ENCODE results near the gene FSIP2.

FSIP2 gene, protein sequence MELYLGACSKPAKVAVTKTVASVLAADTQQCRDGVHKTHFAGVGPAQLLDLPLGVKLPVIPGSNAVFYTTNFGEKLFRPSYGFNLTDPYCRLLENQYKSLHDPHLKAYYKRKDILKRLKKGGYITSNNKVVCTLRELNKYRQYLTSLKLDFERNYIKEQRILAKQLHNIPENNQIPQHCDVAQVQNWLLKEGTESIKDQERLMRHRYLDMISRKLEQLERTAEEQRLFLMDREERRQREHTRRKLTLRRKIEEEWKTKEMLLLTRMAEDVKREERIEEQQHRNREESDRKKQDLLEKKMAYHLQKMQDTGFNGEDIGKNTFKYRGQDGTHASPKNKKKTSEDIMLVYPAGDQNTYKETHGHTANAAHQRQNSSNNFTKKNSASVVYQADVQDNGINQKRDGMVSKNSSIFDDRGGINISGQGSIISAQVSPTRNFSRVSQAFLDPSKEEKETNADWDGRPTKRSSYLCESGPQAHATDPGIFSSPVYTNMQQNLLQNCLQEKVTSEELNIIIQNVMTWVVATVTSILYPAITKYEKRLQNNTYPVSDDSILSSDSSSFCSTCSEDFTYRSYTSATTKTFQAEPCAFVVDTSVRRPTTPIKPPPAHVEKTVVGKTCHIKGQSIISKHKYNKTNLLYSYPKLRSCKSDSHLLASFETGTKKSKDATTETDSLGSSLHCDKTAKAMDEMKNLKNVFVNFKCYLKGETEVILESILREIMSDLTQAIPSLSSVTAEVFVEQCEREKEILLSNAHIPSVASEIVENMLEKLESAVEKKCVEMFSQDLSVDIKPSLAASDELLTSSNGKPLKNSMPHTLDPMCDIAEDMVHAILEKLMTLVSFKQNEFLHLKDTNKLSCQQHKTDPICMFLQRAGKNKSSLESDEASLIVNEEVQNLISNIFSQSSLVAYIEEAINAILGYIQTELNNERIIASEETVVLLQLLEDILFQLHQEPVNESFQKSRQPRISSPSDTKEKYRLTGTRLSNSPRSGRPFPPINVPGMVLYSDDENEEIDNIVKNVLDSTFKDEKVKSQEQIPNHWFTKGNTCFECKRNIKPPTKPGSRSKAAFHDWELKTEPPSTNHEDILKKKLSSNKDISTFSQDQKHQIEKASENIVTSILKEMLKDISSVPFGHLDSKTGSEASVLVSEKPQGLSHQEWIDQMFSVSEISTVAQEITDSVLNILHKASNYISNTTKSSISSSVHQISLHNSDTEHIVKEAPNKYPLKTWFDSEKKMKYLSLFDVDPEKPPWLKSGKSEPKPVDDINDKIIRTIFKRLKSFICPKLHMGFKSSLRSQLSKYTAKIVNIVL (N-terminal part only)

DNA sequence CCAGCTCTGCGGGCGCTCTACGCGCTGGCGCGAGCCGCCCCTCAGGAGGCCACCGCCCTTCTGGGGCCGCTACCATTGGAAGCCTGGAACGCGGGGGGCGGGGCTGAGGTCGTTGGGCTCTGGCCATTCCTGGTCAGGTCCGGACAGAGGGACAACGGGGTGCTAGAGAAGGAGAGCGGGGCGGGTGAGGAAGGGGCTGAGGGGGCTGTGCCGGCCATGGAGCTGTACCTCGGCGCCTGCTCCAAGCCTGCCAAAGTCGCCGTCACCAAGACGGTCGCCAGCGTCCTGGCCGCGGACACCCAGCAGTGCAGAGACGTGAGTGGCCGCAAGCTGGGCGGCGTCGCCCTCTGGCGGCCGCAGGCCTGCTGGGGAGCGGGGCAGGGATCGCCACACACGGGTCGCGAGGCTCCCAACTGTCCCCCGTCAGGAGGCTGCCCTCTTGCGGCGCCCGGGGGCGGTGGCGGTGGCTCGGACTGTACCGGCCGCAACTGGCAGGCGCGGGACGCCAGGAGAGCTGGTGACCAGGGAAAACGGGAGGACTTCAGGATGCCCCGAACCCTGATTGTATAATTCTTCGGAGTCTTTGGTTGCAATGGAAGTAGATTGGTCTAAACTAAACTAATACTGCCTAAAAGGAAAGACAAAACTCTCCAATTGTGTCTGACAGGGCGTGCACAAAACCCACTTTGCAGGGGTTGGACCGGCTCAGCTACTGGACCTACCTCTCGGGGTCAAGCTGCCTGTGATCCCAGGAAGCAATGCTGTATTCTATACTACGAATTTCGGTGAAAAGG is at the start of gene FSIP2:
TSS of gene FSIP2 (plus strand) at position 126 of the 794 bp plus-strand sequence. CDS start at position 217, 91 bp downstream.
- H3K4me3 ChIP-seq, result peak within 1 kb of the TSS in 5 of 7 experiments; percentile 15 to 28 (median 22)
- no peak within 1 kb of the TSS for H3K27ac ChIP-seq

DNA sequence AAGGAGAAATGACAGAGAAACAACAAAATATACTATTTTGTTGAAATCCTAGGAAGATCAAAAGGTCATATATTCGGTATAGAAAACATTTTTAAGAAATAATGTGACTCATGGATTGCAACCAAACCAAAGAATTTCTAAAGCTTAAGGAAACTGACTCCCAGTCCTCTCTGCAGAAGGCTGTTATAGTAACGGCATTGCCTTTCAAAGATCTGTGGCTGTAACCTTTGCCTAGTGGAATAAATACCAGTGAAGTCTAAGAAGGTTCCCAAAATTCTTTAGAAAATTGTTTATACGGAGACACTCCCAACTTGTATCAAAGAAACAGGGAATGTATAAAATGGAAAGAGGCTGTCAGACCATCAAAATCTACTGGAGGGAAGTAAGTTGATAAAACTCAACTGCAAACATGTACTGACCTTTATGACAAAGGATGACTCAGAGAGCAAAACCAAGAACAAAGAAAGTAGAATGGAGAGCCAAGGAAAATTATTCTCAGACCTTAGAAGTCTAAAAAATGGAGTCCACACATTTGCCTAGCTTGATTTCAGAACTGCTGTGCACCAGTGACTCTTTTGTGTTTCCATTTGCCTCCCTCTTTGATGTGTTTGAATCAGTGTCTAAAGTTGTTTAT is 48.6 kb upstream of the FSIP2 start:
- H3K4me3 ChIP-seq, result no peak overlapping the region
- H3K27ac ChIP-seq, result no peak overlapping the region

DNA sequence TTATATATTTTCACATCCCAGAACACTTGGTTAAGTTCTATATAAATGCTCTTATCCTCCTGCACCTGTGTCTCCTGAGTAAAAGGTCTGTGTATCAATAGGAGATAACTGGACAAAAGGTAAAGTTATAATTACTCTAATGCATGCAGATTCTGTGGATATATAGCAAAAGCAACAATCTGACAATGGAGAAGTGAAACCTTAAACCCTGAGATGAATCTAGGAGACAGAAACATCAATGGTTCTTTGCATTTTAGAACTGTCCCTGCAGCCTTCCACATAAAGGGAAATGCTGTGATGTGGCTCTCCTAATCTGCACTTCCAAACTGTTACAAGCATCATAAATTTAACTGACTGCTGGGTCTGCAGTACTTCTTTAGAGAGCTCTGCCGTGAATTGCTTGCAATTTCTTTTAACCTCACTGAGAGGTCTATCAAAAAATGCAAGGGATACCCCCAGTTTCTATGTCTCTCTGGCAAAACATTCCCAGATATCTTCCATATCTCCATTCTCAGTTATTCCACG is 42.8 kb upstream of the FSIP2 start:
- no peak overlapping the region for H3K27ac ChIP-seq
- H3K4me3 ChIP-seq, result no peak overlapping the region

DNA sequence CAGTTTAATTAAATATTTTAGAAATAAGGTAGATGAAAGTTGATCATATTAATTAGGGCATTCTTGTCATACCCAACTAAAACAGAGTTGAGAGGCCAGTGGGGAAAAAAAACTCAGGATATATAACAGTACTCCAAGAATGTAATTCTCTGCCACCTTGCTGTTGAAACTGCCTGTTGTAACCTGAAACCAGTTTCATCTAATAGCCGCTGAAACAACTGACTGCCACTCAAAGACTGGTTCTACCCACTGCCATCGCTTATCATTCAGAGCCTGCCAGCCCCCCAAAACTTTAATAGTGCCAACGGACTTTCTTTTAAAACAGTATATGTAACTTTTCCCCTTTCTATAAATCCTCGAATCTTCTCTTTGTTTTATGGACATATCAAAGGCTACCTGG is 37.7 kb upstream of the FSIP2 start:
- H3K4me3 ChIP-seq, result no peak overlapping the region

DNA sequence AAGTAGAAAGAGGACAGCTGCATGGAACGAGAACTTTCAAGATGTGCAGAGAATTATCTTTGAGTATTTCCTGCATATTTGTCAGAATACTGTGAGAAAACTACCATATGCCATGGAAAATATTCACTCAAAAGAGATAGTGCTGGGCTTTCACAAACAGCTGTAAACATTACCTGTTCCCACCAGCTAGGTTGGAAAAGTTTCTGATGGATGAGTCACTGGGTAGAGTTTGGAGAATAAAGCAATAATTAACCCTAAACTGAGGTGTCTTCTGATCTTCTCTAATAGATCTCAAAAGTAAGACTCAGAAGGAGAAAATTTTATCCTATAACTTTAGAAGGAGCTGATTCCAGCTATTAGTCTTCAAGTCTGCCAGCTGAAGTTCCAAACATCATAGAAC is 3.9 kb upstream of the FSIP2 start:
- Histone ChIP-seq H3K27ac (no peak overlapping the region), H3K4me3 (no peak overlapping the region)

More for the DNA sequence above, 37.7 kb upstream of the FSIP2 start:
- no peak overlapping the region for H3K27ac ChIP-seq

DNA sequence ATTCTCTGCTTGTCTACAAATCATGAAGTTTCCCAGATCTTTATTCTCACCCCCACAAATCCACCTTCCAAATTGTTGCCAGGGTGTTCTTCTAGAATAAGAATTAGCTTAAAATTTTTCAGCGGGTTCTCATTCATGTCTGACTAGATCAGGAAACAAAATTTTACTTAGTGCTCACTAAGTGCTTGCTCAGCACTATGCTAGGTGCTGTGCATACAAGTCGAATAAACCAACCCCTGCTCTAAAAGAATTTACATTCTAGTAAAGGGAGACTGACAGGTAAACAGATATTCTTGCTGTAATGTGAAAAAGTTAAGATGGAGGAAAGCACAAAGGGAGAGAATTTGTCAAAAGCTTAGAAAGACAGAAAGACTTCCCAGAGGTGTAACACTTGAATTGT is 2.4 kb upstream of the FSIP2 start:
- Histone ChIP-seq H3K27ac (no peak overlapping the region), H3K4me3 (no peak overlapping the region)

DNA sequence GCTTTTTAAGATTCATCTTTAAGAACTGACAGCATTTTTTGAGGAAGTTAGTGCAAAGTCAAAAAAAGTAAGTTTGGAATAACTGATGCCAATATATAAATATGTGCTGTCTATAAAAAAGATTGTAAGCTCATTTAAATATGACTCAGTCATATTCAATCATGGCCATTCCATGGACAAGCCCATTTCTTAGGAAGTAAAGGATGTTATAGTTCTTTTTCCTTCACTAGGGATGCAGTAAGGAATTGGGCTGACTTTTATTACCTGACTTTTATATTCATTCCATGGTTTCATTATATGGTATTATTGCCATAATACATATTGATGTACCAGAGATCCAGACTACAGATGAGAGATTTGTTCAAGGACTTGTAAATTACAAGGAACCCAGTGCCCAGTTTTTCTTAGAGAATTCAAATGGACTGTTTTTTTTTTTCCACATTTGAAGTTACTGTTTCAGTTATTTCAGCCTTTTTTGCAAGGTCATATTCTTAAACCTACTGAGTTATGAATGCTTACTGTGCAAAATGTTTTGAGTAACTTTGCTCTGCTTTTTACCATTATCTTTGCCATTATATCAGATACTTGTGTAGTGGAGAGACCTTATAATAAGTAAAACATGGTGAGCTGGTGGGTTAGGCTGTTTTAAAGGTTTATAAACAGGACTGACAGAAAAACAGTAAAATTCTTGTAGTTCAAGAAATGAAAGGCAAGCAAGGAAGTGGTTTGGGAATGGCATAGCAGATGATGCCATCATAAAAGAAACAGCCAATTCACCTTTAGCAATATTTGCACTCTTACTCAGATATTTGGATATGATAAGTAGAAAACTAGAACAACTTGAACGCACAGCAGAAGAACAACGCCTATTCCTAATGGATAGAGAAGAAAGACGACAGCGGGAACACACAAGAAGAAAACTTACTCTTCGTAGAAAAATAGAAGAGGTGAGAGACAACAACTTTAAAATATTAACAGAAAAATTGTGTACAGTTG is 7.6 kb downstream of the FSIP2 start:
- no peak overlapping the region for H3K4me3 ChIP-seq
- no peak overlapping the region for H3K27ac ChIP-seq

DNA sequence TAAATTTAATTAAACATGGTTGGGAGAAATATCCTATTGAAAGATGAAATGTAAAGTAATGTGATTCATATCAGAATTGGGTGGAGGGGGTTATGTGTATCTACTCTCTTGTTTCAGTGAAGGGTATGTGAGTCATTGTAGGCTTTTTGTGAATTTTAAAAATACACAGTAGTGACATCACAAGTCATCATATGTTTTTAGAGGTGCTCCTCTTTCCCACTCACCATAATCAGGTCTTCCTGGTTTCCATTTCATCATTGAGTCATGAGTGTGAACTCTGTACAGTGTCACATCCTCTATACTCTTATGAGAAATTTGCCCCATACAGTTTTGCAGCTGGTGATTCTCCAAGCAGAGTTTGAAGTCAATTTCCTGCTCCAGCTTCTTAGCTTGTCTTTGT is 18.8 kb downstream of the FSIP2 start:
- H3K4me3 ChIP-seq, result no peak overlapping the region

DNA sequence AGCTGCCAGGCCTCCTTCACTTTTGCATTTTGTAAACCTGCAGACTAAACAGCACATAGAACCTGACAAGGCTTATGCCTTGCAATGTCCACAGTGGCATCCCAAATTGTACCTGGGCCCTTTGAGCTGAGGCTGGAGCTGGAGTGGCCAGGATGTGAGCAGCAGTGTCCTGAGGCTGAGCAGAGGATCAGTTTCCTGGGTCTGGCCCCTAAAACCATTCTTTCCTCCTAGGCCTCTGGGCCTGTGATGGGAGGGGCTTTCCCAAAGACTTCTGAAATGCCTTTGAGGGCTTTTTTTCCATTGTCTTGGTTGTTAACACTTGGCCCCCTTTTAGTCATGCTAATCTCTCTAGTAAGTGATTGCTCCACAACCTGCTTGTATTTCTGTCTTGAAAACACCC is 32.8 kb downstream of the FSIP2 start:
- Histone ChIP-seq H3K27ac (no peak overlapping the region), H3K4me3 (no peak overlapping the region)

More for the DNA sequence above, 18.8 kb downstream of the FSIP2 start:
- no peak overlapping the region for H3K27ac ChIP-seq

DNA sequence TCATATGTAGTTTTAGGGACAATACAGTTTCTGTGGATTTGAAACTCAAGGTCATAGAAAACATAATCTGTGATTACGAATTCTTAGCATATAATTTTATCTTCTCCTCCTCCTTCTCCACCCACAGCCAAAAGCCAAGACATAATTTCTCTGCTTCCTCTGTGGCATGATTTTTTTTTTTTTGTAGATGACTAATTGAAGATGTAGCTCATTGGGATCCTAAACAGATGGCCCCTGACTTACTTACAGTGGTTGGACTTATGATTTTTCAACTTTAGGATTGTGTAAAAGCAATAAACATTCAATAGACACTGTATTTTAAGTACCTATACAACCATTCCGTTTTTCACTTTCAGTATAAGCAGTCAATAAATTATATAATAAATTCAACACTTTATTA is 42.3 kb downstream of the FSIP2 start:
- H3K4me3 ChIP-seq, result no peak overlapping the region
- no peak overlapping the region for H3K27ac ChIP-seq

DNA sequence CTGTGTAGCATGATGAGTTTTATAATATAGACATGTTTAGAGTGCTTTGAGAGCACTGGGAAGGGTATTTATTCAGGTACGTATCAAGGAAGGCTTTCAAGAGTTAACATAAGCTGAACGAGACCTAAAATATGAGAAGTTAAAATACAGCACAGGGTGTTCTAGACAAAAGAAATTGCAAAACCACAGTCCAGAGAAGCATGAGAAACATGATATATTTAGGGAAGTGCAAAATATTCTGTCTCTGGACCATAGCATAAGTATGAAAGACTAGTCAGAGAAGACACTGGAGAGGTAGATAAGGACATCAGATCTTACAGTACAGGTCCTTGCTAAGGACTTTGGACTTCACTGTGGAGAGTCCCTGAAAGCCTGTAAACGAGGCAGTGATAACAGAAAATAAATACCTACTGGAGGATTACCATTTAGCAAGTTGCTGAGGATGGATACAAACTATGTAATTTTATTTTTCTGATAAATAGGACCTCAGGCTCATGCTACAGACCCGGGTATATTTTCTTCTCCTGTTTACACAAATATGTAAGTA is 43.7 kb downstream of the FSIP2 start:
- Histone ChIP-seq H3K27ac (no peak overlapping the region), H3K4me3 (no peak overlapping the region)

DNA sequence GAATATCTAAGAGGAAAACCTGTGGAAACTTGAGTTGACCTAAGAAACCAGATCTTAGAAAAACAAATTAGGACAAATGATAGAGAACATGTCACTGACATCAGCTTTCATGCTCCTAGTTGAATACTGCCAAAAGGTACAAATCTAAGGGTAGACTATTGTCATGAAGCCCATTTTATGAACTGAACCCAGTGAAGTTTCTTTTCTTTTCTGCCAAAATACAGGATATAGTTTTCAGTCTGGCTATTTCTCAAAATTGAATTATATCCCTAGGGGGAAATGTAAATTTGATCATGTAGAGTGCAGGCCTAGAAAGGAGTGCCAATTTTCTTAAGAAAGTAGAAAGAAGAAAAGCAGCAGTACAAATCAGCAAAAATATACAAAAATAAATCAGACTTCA is 46.6 kb downstream of the FSIP2 start:
- Histone ChIP-seq H3K27ac (no peak overlapping the region), H3K4me3 (no peak overlapping the region)

DNA sequence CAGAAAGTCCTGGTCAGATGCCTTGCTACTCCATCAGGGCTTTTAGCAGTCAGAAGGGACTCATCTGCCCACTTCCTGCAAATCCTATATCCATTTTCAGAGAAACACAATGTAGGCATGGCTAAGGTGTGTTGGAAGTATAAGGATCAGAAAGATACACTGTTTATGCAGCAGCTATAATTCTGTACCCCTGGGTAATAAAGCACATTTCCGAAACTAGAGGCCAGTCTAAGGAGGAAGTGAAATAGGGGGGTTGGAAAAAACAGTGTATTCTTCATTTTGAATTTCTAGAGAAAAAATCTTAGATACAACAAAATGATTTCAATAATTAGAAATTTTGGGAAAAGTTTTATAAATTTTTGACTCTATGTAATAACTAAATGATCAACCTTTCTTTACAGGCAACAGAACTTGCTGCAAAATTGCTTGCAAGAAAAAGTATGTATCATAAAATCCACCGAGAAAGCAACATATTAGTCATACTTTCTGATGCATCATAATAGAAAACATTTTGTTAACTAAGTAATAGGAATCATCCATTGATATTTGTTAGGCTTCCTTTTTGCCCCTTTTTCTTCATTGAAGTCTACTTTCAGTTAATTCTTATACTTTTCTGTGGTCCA is 47.4 kb downstream of the FSIP2 start:
- Histone ChIP-seq H3K4me3 (no peak overlapping the region), H3K27ac (no peak overlapping the region)

DNA sequence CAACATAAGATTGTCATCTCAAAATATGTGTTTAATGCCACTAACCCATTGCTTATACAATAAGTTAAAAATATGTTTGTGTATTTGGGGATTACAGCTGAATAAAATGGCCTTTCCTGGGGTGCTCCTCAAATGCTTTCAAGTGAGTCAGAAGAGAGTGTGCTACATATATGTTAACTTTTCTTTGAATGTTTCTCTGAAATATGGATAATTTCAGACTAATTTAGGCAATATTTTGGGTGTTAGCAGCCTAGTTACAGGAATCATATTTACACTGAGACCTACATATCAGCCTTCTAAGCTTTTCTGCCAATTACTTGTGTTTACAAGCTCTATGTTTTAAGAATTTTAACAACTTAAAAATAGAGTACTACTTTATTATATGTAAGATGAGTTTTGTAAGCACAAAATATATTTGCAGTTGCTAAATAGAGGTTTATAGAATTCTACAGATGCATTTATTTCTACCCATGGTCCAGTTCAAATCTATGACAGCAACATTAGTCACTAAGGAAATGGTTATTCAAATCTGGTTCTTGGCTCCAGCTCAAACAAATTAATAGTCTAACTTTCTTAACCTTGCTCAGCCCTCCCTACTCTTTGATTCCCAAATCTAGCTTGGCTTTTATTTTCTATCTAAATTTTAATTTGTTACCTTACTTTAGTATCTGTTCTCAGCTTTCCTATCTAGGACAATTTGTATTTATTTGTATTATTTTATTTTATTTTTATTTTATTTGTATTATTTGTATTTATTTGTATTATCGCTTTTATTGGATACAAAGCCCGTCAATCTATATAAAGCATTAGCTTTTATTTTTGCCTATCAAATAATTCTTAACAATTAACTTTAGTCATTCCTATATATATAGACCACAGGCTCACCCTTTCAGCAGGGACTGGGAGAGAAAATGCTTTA is 48.9 kb downstream of the FSIP2 start:
- H3K27ac ChIP-seq, result no peak overlapping the region
- H3K4me3 ChIP-seq, result no peak overlapping the region

DNA sequence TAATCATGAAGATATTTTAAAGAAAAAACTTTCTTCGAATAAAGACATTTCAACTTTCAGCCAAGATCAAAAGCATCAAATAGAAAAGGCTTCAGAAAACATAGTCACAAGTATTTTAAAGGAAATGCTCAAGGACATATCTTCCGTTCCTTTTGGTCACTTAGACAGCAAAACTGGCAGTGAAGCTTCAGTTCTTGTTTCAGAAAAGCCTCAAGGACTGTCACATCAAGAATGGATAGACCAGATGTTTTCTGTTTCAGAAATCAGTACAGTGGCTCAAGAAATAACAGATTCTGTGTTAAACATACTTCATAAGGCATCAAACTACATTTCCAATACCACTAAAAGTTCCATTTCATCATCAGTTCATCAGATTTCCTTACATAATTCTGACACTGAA is 51.8 kb downstream of the FSIP2 start:
- H3K27ac ChIP-seq, result no peak overlapping the region

More for the DNA sequence above, 51.8 kb downstream of the FSIP2 start:
- H3K4me3 ChIP-seq, result no peak overlapping the region

All from skin epidermis (tissue), 12 donors.